ENCODE data around the gene RAD18. TPM values are rescaled to one million over a fixed set of nuclear protein-coding genes. Genes with fewer than 3 reads are reported as not detected.
A peak's percentile ranks its signal among the peaks of the same experiment; 100 is the strongest.

Gene RAD18
- total RNA-seq, 1 donor from 2014 or later, result 35.4 TPM

- H3K4me3 ChIP-seq, result no peak overlapping the region
- H3K4me1 ChIP-seq, result no peaks in the 10 kb centered on the region
- peak; percentile 54 to 79 for DNase-seq (ENCODE audit: extremely low spot score in 2 of 2)
- TF ChIP-seq POLR2AphosphoS5 (IDR thresholded peaks at IDR 0.05; ENCODE audit: insufficient read depth in 1 of 2, low read depth in 1 of 2), result no peak
- no peak for TF ChIP-seq POLR2A (IDR thresholded peaks at IDR 0.05)
- TF ChIP-seq CTCF (IDR thresholded peaks at IDR 0.05), result no peak
- H3K27me3 ChIP-seq, result no peaks in the 10 kb centered on the region
- H3K36me3 ChIP-seq, result no peaks in the 10 kb centered on the region
- H3K9me3 ChIP-seq, result no peaks in the 10 kb centered on the region
- intact Hi-C loops (cut with DNase I), result no loop called here
- H3K27ac ChIP-seq, result no peak overlapping the region
Measured at GRCh38 chr3:8839607-8840325, 123.5 kb downstream of the RAD18 start.

GRCh38 chr3:8838765-8839423, 124.4 kb downstream of the RAD18 start:
- H3K27ac ChIP-seq, result no peak overlapping the region
- H3K36me3 ChIP-seq, result no peaks in the 10 kb centered on the region
- intact Hi-C loops (cut with DNase I), result no loop called here
- no peaks in the 10 kb centered on the region for H3K27me3 ChIP-seq
- H3K4me1 ChIP-seq, result no peaks in the 10 kb centered on the region
- H3K9me3 ChIP-seq, result no peaks in the 10 kb centered on the region
- H3K4me3 ChIP-seq, result no peak overlapping the region
- peak; percentile 49 to 58 for DNase-seq (ENCODE audit: extremely low spot score in 2 of 2)
- TF ChIP-seq POLR2AphosphoS5 (IDR thresholded peaks at IDR 0.05; ENCODE audit: insufficient read depth in 1 of 2, low read depth in 1 of 2) (no peak), POLR2A (IDR thresholded peaks at IDR 0.05) (no peak)

GRCh38 chr3:8838234-8838633, 125.0 kb downstream of the RAD18 start:
- Histone ChIP-seq H3K4me3 (no peak overlapping the region), H3K27me3 (no peaks in the 10 kb centered on the region), H3K9me3 (no peaks in the 10 kb centered on the region), H3K27ac (no peak overlapping the region), H3K36me3 (no peaks in the 10 kb centered on the region), H3K4me1 (no peaks in the 10 kb centered on the region)
- DNase-seq (ENCODE audit: extremely low spot score in 2 of 2), result peak; percentile 42 to 67
- TF ChIP-seq POLR2A (IDR thresholded peaks at IDR 0.05) (no peak), CTCF (IDR thresholded peaks at IDR 0.05) (no peak), POLR2AphosphoS5 (IDR thresholded peaks at IDR 0.05; ENCODE audit: insufficient read depth in 1 of 2, low read depth in 1 of 2) (no peak)
- intact Hi-C loops (cut with DNase I), result no loop called here

- TF ChIP-seq POLR2A (IDR thresholded peaks at IDR 0.05) (no peak), POLR2AphosphoS5 (IDR thresholded peaks at IDR 0.05; ENCODE audit: insufficient read depth in 1 of 2, low read depth in 1 of 2) (no peak), CTCF (IDR thresholded peaks at IDR 0.05) (no peak)
- no peaks in the 10 kb centered on the region for H3K4me1 ChIP-seq
- peak; percentile 37 to 70 for DNase-seq (ENCODE audit: extremely low spot score in 2 of 2)
- intact Hi-C loops (cut with DNase I), result no loop called here
- no peaks in the 10 kb centered on the region for H3K27me3 ChIP-seq
- no peak overlapping the region for H3K27ac ChIP-seq
- H3K4me3 ChIP-seq, result no peak overlapping the region
- no peaks in the 10 kb centered on the region for H3K9me3 ChIP-seq
- H3K36me3 ChIP-seq, result no peaks in the 10 kb centered on the region
Measured at GRCh38 chr3:8837162-8837561, 126.1 kb downstream of the RAD18 start.

GRCh38 chr3:8836096-8836495, 127.2 kb downstream of the RAD18 start:
- peak in 1 of 2 donors; percentile 74 for DNase-seq (ENCODE audit: extremely low spot score in 2 of 2)
- Histone ChIP-seq H3K4me1 (no peaks in the 10 kb centered on the region), H3K27ac (no peak overlapping the region), H3K36me3 (no peaks in the 10 kb centered on the region), H3K4me3 (no peak overlapping the region), H3K9me3 (no peaks in the 10 kb centered on the region), H3K27me3 (no peaks in the 10 kb centered on the region)
- intact Hi-C loops (cut with DNase I), result no loop called here
- TF ChIP-seq CTCF (IDR thresholded peaks at IDR 0.05) (no peak), POLR2A (IDR thresholded peaks at IDR 0.05) (no peak), POLR2AphosphoS5 (IDR thresholded peaks at IDR 0.05; ENCODE audit: insufficient read depth in 1 of 2, low read depth in 1 of 2) (no peak)

Data from vagina (tissue), 2 donors.